Measurements from ENCODE around the gene AFF4.

- TF ChIP-seq CTCF (IDR thresholded peaks at IDR 0.05; ENCODE audit: low read depth, low read length) (no peak), POLR2A (IDR thresholded peaks at IDR 0.05; ENCODE audit: extremely low read depth, insufficient read length) (no peak), MYC (IDR thresholded peaks at IDR 0.05; ENCODE audit: low read depth, low read length) (no peak), MAX (IDR thresholded peaks at IDR 0.05; ENCODE audit: low read depth, low read length) (no peak)
These were observed 85.5 kb downstream of the AFF4 start for GRCh38 chr5:132877938-132878337.
